EL (cell line): ENCODE results near the gene MRGPRG.
"Not testable (repeated sequence)": the region's sequence is repeated elsewhere in the genome, so short reads cannot be mapped to it uniquely, and the experiment has no call there.

Experiments
- DNase-seq: peaks from one replicate; pipeline ENCODE4 v3.0.0-alpha.2; 2016

The MRGPRG gene

GRCh38 chr11:3218483-3219280 is at the start of gene MRGPRG:
TSS of gene MRGPRG (minus strand) at chr11:3218813. CDS start at chr11:3218813, 0 bp downstream.
- no peak for DNase-seq

- not testable (repeated sequence) for DNase-seq
These were observed 43.9 kb upstream of the MRGPRG start for GRCh38 chr11:3262548-3262947.

GRCh38 chr11:3261831-3262230 is 43.2 kb upstream of the MRGPRG start:
- DNase-seq = not testable (repeated sequence)

- DNase-seq = not testable (repeated sequence)
These were observed 38.9 kb upstream of the MRGPRG start for GRCh38 chr11:3257509-3257908.

- DNase-seq = not testable (repeated sequence)
These were observed 36.6 kb upstream of the MRGPRG start for GRCh38 chr11:3255241-3255640.

DNA sequence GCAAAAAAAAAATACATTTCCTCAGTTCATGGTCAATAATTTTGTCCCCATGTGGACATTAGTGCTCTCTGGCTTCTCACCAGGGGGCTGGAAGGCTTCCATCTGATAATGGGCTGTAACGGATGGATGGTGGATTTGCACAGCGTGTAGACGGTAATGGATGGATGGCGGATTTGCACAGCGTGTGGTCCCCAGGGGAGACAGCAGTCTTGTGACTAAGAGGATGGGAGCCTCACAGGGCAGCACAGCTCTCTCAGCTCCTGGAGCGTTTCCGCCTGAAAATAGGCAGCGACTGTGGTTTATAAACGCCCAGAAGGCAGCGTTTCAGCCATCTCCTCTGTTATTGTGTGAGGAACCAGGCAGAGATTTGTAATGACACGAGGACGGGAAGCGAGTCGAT is 36.2 kb upstream of the MRGPRG start:
- DNase-seq = not testable (repeated sequence)

DNA sequence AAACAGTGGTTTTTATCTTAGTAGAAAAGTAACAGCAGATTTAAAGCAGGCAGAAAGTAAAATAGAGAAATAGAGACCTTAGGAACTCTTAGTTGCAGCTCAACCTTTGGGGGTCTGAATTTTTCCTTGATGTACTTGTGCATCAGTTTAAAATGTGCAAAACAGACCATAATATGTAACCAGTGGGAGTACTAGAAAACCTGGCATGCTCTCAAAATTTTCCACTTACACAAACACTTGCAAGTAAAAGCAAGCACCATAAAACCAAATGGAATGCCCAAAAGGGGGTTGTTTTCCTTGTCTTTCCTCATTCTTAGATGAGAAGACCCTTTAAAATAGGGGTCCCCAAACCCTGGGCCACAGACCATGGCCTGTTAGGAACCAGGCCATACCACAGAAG is 26.5 kb upstream of the MRGPRG start:
- no peak for DNase-seq

DNA sequence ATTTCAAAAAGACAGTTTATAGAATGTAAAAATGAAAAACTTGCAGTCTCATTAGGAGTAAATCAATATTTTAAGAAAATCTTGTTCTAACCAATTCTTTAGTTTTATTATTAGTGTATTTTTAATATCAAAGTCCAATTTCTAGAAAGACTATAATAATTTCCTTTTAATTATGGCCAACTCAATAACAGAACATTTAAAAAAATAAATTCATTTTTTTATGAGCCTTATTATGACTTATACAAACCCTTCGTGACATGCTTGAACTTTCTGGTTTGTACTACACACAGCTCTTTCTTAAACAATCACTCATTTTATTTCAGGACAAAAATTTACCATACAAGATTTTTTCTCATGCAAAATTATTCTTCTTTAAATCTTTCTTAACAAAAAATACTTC is 25.3 kb upstream of the MRGPRG start:
- DNase-seq = no peak

- no peak for DNase-seq
These were observed 18.5 kb upstream of the MRGPRG start for GRCh38 chr11:3237119-3237518.

DNA sequence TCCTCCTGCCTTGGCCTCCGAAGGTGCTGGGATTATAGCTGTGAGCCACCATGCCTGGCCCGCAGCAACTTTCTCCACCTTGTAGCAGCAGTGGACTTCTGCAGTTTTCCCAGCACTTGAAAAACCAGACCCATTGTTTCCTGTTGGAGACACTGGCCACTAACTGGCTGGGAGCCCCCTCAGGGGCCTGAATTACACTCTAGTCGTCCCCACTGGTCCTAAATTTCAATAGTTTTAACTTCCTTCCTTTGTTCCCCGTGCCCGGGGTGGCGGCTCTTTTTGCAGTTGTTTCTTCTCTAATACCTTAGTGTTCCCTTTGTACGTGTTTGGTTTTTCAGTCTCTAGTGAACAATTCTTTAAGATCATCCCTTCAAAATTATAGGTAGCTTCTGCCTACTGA is 16.2 kb upstream of the MRGPRG start:
- no peak for DNase-seq

DNA sequence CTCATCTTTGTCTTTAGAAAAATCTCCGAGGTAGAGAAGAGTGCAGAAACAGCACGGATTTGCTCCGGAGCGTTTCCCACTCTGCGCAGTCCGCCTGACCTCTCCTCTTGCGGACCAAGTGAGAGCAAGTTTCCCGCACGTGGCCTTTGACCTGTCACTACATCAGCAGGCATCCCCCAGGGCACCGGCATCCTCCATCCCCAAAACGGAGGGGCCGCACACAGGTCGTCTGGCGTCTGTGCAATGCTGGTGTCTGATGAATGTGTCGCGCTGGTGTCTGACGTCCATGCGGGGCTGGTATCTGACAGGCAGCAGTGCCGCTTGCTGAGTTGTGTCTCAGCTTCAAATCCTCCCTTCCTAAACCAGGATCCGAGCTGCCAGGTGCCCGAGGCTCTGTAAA is 14.3 kb upstream of the MRGPRG start:
- no peak for DNase-seq

- DNase-seq = no peak
These were observed 13.5 kb upstream of the MRGPRG start, which contains the start of gene MRGPRE for GRCh38 chr11:3231851-3232744. TSS of gene MRGPRE (minus strand) at chr11:3232417. CDS start at chr11:3228799, 3,618 bp downstream.

- DNase-seq = no peak
These were observed 12.9 kb upstream of the MRGPRG start for GRCh38 chr11:3231550-3231850.

DNA sequence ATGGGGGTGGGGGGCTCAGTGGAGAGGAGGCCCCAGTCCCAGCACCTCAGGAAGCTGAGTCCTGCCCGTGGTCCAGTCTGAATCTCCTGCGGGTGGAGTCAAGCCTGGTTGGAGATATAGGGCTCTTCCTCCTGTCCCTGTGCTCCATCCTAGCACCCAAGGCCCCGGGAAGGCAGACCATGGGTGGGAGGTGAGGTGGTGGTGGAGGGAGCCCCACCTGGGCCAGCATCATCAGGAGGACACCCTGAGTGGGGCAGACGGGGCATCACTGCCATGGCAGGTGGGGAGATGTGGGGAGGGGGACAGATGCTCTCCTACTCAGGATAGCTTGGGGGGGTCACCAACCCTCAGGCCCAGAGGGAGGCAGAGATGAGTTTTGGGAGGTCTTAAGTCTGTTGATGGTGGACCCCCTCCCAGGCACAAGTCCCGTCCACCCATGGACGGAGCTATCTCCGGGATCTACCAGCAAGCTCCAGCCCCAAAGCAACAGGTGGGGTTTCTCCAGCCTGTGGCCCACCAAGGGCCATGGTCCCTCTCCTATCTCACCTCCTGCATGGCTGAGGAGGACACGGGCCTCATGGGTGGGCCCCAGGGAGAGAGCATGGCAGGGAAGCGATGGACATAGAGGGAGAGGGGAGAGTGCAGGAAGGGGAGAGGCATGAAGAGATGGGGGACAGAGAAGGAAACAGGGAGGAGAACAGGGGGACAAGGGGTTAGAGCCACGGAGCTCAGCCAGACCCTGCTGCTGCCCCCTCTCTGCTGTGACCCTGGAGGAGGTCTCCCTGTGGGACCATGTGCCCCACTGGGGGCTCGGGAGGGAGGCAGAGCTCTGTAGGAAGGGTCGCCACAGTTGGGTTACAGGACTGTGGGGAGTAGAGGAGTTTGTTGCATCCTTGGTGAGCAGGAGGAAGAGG is 12.3 kb upstream of the MRGPRG start:
- no peak for DNase-seq

DNA sequence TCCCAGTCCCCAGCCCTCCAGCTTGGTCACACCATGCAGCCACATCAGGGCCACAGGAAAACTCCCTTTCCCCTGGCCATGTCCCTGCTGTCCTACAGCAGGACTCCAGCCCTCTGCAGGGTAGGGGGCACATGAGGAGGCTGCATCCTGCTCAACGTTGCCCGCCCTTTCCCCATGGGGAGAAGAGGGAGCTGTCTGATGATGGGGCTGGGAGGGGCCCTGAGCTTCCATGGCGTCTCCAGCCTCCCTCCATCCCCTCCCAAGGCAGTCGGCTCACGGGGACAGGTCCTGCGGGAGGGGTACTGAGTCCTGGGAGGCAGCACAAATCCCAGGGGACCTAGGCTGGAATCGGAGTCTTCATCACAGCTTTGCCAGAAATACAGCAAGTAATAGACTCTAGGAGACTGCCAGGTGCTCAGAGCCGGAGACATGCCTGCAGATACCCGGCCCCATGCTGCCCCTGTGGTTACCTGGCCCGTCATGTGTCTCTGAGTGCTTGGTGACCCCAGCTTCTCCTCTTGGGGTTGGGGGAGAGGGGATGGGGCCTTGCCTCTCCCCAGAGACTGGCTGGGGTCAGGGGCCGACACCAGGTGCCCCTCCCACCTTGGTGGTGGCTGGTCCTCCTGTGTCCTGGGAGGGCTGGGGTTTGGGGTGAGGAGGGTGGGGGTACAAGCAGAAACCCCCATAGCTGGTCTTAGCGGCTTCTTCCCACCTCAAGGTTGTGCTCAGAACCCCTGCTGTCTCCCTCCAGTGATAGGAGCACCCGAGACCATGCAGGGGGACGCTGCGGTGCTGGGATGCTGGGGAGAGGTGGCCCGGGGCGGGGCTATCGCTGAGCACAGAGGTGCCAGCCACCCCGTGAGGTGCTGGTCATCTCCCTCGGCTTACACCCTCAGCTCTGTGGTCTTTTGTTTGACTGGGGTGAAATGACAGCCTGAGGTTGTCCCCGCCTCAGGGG is 11.3 kb upstream of the MRGPRG start:
- DNase-seq = no peak

GRCh38 chr11:3228445-3228829 is 9.8 kb upstream of the MRGPRG start:
- DNase-seq = no peak

GRCh38 chr11:3227568-3228444 is 9.2 kb upstream of the MRGPRG start:
- no peak for DNase-seq

DNA sequence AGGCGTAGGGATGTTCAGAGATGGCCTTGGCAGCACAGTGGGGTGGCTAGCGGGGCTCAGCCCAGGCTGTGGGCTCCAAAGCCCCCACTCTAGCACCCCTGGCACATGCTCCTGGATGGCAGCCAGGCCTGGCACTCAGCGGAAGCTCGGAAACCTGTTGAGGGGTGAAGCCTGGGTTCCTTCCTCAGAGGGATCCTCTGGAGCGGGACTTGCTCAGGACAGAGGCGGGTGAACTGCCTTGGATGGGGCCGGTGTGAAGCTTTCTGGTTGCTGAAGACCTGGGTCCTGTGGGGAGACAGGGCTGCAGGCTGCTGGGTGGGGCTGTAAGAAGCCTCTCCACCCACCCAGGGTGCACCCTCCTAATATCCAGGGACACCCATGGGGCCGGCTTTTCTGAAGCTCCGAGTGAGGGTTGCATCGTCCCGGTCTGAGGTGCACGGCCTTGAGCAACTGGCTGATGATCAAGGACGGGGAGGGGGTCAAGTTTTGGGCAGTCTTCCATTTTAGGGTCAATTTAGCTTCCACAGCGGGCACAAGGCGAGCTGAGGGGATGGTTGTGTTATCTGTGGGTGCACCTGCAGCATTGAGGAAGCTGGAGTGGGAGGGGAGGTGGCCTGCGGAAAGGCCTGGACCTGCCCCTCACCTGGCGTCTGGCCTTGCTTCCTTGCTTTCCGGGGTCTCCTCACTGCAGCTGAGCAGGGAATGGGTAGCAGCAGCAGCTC is 8.4 kb upstream of the MRGPRG start:
- DNase-seq = no peak

DNA sequence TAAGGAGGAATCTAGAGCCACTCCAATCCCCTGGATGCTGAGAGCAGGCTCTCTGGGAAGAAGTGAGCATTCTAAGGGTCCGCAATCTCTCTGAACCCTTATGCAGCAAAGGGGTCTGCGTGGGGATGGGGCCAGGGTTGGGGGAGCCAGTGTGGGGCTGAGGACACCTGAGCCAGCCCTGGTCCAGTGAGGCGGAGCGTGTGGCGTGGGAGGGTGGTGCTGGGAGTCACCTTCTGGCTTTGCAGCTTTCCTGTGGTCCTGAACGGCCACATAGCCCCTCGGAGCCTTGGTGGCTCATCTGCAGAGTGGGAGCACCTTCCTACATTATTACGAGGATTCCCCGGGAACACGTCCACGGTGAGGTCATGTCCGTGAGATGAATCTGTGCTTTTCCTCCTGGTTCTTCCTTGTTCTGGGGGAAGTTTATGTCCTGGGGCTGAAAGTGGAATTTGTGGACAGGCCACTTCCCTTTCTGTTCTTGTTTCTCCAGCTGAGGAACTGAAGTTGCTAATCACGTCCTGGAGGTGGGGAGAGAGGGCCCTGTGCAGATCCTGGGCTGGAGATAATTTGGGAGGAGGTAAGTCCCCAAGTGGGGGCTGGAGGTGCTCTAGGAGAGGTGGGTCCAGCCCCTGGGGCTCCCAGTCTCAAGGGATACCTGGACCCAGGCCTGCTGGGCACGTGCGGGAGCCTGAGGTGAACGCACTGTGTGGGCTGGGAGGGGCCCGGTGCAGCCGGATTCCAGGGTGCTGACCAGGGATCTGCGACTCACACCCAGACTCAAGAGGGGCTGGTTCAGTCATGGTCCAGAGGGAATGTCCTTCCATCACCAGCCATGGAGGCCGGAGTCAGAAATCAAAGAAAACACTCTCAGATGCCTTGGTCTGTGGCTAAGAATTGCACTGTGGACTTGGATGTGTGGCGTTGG is 7.5 kb upstream of the MRGPRG start:
- no peak for DNase-seq
